GM12878 (cell line): ENCODE results near the gene REL. TPM values are rescaled to one million over a fixed set of nuclear protein-coding genes. Genes with fewer than 3 reads are reported as not detected.

Experiments used
- CEBPB ChIP-seq, 2 experiments: fragments of 150-350 bp in 1 of 2; IDR thresholded peaks; 2 replicates each; pipeline ENCODE4 v1.6.1; 2012 to 2014; ENCODE audit warnings: low read depth in 2 of 2, low read length in 2 of 2, borderline replicate concordance in 1 of 2, inconsistent platforms in 1 of 2
- CHD2 ChIP-seq: IDR thresholded peaks from 2 replicates; pipeline ENCODE4 v1.6.1; 2011; ENCODE audit warnings: low read depth, low read length, improper control_type of control experiment, borderline replicate concordance
- EGR1 ChIP-seq, 2 experiments: IDR thresholded peaks; 1 replicate in 1 of 2; 2 replicates in 1 of 2; pipeline ENCODE4 v1.6.1; 2011 to 2012; ENCODE audit warnings: low read depth in 2 of 2, low read length in 2 of 2, borderline replicate concordance in 1 of 2, mild to moderate bottlenecking in 1 of 2, moderate library complexity in 1 of 2
- EP300 ChIP-seq, 2 experiments: fragments of 150-350 bp in 1 of 2; IDR thresholded peaks; 2 replicates each; pipeline ENCODE4 v1.6.1; 2011 to 2012; ENCODE audit warnings: low read depth in 2 of 2, low read length in 2 of 2, borderline replicate concordance in 1 of 2, improper control_type of control experiment in 1 of 2, inconsistent platforms in 1 of 2; ENCODE audit not compliant: control insufficient read depth in 1 of 2
- ETV6 ChIP-seq, 2 experiments: fragments of 450-650 bp in 1 of 2; IDR thresholded peaks in 1 of 2; conservative IDR thresholded peaks in 1 of 2; 2 replicates each; pipeline ENCODE4 v1.6.1; 2014; ENCODE audit warnings: antibody characterized with exemption in 1 of 2, borderline replicate concordance in 1 of 2, low read depth in 1 of 2, mild to moderate bottlenecking in 1 of 2, moderate library complexity in 1 of 2
- GATAD2B ChIP-seq: fragments of 450-650 bp; conservative IDR thresholded peaks from 2 replicates; pipeline ENCODE4 v1.6.1; 2017; ENCODE audit warnings: low read depth, mild to moderate bottlenecking, moderate library complexity
- HDGF ChIP-seq: fragments of 450-650 bp; IDR thresholded peaks from 2 replicates; pipeline ENCODE4 v1.6.1; 2016; ENCODE audit warnings: antibody characterized with exemption
- NFIC ChIP-seq: IDR thresholded peaks from 2 replicates; pipeline ENCODE4 v1.6.1; 2012; ENCODE audit warnings: low read depth, mild to moderate bottlenecking, inconsistent platforms, low read length, moderate library complexity
- POU2F2 ChIP-seq: IDR thresholded peaks from 3 replicates; pipeline ENCODE4 v1.6.1; 2011; ENCODE audit warnings: low read depth, mild to moderate bottlenecking, low read length, borderline replicate concordance
- SIX5 ChIP-seq: IDR thresholded peaks from 2 replicates; pipeline ENCODE4 v1.6.1; 2011; ENCODE audit warnings: mild to moderate bottlenecking, low read depth, low read length, moderate library complexity; ENCODE audit not compliant: severe bottlenecking
- SMARCA5 ChIP-seq: fragments of 450-650 bp; IDR thresholded peaks from 2 replicates; pipeline ENCODE4 v1.6.1; 2017; ENCODE audit warnings: mild to moderate bottlenecking
- TARDBP ChIP-seq: IDR thresholded peaks from 2 replicates; pipeline ENCODE4 v1.6.1; 2016; ENCODE audit warnings: borderline replicate concordance
- TBL1XR1 ChIP-seq: IDR thresholded peaks from 2 replicates; pipeline ENCODE4 v1.6.1; 2012; ENCODE audit warnings: low read depth, low read length, improper control_type of control experiment
- polyA plus RNA-seq, 11 experiments: library from polyadenylated mRNA; depleted of rRNA in 4 of 11; unstranded in 6 of 11; stranded (reverse) in 5 of 11; fragments of >200 nt; fragmentation: Nextera tagmentation in 4 of 11; fragmentation: Illumina TruSeq in 1 of 11; extraction: Ambion mirVana in 4 of 11; extraction: Trizol in 1 of 11; gene quantifications; 1 replicate in 1 of 11; 2 replicates in 10 of 11; pipeline versions ENCODE4 v1.2.1 to v1.2.3, GENCODE V29; 2011 to 2016; ENCODE audit warnings: inconsistent platforms in 2 of 11, missing spikeins in 2 of 11, low read depth in 1 of 11
- total RNA-seq, 4 experiments: library from RNA; depleted of rRNA in 3 of 4; stranded (reverse); fragments of >200 nt in 3 of 4; fragmentation: Illumina TruSeq in 1 of 4; extraction: Trizol in 1 of 4; gene quantifications; 2 replicates each; pipeline versions ENCODE4 v1.2.1 to v1.2.3, GENCODE V29; 2013 to 2021
- TF ChIP-seq, protein P1 (sequence below): fragments of 450-650 bp; IDR thresholded peaks from 2 replicates; pipeline ENCODE4 v1.6.1; 2018; ENCODE audit warnings: mild to moderate bottlenecking, low read depth, moderate library complexity; ENCODE audit not compliant: partially characterized antibody
- TF ChIP-seq, protein P2 (sequence below): IDR thresholded peaks from 2 replicates; pipeline ENCODE4 v1.6.1; 2012; ENCODE audit warnings: improper control_type of control experiment, low read depth, low read length; ENCODE audit not compliant: insufficient replicate concordance
- TF ChIP-seq, protein P3 (sequence below), 3 experiments: IDR thresholded peaks in 2 of 3; conservative IDR thresholded peaks in 1 of 3; 2 replicates each; pipeline ENCODE4 v1.5.1; 2011; ENCODE audit warnings: low read depth in 3 of 3, low read length in 3 of 3, mild to moderate bottlenecking in 3 of 3, control low read depth in 2 of 3, moderate library complexity in 2 of 3, inconsistent platforms in 1 of 3, mixed read lengths in 1 of 3; ENCODE audit not compliant: control insufficient read depth in 2 of 3, insufficient read depth in 1 of 3; ENCODE audit errors: extremely low read depth in 1 of 3
- TF ChIP-seq, protein P4 (sequence below): fragments of 450-650 bp; IDR thresholded peaks from 2 replicates; pipeline ENCODE4 v1.6.1; 2014; ENCODE audit warnings: mild to moderate bottlenecking

Gene REL
- total and polyA plus RNA-seq, 10 of the 15 experiments (the other 5 are each of a cell fraction or from before 2014, with no cell fraction given), result 6.3 to 52.4 (median 26.6) TPM

DNA sequence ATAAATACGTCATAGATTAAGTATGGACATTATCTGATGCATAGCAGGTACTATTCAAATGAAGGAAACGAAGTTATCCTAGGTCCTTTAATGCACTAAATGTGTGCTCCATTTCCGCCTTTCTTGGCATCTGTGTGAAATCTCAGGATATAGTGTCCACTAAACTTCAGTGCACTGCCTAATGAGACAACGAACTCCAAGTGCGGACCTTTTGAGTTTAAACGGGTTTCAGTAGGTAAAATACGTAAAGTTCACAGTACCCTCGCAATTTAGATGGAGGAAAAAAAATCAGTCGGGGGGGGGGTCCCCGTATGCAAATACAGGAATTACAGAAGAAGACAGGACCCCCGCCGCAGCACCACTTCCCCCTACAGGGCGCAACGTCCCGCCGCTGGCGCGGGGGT lies 729 bp upstream of the REL start (continued):
- TF ChIP-seq, protein P1, sequence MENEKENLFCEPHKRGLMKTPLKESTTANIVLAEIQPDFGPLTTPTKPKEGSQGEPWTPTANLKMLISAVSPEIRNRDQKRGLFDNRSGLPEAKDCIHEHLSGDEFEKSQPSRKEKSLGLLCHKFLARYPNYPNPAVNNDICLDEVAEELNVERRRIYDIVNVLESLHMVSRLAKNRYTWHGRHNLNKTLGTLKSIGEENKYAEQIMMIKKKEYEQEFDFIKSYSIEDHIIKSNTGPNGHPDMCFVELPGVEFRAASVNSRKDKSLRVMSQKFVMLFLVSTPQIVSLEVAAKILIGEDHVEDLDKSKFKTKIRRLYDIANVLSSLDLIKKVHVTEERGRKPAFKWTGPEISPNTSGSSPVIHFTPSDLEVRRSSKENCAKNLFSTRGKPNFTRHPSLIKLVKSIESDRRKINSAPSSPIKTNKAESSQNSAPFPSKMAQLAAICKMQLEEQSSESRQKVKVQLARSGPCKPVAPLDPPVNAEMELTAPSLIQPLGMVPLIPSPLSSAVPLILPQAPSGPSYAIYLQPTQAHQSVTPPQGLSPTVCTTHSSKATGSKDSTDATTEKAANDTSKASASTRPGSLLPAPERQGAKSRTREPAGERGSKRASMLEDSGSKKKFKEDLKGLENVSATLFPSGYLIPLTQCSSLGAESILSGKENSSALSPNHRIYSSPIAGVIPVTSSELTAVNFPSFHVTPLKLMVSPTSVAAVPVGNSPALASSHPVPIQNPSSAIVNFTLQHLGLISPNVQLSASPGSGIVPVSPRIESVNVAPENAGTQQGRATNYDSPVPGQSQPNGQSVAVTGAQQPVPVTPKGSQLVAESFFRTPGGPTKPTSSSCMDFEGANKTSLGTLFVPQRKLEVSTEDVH, result peak; percentile 38
- peak; percentile 21; the same call in 1 of the 2 replicates for TF ChIP-seq SMARCA5
- no peak for TF ChIP-seq CEBPB (IDR thresholded peaks at IDR 0.05; ENCODE audit: borderline replicate concordance in 1 of 2, low read depth in 2 of 2, low read length in 2 of 2)
- TF ChIP-seq, protein P2, sequence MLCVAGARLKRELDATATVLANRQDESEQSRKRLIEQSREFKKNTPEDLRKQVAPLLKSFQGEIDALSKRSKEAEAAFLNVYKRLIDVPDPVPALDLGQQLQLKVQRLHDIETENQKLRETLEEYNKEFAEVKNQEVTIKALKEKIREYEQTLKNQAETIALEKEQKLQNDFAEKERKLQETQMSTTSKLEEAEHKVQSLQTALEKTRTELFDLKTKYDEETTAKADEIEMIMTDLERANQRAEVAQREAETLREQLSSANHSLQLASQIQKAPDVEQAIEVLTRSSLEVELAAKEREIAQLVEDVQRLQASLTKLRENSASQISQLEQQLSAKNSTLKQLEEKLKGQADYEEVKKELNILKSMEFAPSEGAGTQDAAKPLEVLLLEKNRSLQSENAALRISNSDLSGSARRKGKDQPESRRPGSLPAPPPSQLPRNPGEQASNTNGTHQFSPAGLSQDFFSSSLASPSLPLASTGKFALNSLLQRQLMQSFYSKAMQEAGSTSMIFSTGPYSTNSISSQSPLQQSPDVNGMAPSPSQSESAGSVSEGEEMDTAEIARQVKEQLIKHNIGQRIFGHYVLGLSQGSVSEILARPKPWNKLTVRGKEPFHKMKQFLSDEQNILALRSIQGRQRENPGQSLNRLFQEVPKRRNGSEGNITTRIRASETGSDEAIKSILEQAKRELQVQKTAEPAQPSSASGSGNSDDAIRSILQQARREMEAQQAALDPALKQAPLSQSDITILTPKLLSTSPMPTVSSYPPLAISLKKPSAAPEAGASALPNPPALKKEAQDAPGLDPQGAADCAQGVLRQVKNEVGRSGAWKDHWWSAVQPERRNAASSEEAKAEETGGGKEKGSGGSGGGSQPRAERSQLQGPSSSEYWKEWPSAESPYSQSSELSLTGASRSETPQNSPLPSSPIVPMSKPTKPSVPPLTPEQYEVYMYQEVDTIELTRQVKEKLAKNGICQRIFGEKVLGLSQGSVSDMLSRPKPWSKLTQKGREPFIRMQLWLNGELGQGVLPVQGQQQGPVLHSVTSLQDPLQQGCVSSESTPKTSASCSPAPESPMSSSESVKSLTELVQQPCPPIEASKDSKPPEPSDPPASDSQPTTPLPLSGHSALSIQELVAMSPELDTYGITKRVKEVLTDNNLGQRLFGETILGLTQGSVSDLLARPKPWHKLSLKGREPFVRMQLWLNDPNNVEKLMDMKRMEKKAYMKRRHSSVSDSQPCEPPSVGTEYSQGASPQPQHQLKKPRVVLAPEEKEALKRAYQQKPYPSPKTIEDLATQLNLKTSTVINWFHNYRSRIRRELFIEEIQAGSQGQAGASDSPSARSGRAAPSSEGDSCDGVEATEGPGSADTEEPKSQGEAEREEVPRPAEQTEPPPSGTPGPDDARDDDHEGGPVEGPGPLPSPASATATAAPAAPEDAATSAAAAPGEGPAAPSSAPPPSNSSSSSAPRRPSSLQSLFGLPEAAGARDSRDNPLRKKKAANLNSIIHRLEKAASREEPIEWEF, result peak; percentile 9
- TF ChIP-seq CHD2, result 0 out of 2 replicates have a peak, but pooled peaks have one; percentile 18
- peak; percentile 75 for TF ChIP-seq GATAD2B
- peak in 1 of 2 experiments; percentile 99; a peak in 2 of 3 replicates for TF ChIP-seq EGR1 (IDR thresholded peaks at IDR 0.05; ENCODE audit: borderline replicate concordance in 1 of 2, low read depth in 2 of 2, low read length in 2 of 2)
- TF ChIP-seq SIX5, result no peak
- peak; percentile 88; the same call in 1 of the 2 replicates for TF ChIP-seq TBL1XR1
- TF ChIP-seq, protein P3, sequence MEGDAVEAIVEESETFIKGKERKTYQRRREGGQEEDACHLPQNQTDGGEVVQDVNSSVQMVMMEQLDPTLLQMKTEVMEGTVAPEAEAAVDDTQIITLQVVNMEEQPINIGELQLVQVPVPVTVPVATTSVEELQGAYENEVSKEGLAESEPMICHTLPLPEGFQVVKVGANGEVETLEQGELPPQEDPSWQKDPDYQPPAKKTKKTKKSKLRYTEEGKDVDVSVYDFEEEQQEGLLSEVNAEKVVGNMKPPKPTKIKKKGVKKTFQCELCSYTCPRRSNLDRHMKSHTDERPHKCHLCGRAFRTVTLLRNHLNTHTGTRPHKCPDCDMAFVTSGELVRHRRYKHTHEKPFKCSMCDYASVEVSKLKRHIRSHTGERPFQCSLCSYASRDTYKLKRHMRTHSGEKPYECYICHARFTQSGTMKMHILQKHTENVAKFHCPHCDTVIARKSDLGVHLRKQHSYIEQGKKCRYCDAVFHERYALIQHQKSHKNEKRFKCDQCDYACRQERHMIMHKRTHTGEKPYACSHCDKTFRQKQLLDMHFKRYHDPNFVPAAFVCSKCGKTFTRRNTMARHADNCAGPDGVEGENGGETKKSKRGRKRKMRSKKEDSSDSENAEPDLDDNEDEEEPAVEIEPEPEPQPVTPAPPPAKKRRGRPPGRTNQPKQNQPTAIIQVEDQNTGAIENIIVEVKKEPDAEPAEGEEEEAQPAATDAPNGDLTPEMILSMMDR (IDR thresholded peaks at IDR 0.05 in 2 of 3, conservative IDR thresholded peaks at IDR 0.05 in 1 of 3; ENCODE audit: control insufficient read depth in 2 of 3, extremely low read depth in 1 of 3, insufficient read depth in 1 of 3, low read depth in 3 of 3, low read length in 3 of 3), result peak in 1 of 3 experiments; percentile 30; a peak in 2 of 6 replicates
- TF ChIP-seq TARDBP, result no peak
- TF ChIP-seq EP300 (IDR thresholded peaks at IDR 0.05; ENCODE audit: borderline replicate concordance in 1 of 2, control insufficient read depth in 1 of 2, low read depth in 2 of 2, low read length in 2 of 2), result peak in 1 of 2 experiments; percentile 76; a peak in 1 of 4 replicates
- TF ChIP-seq NFIC, result peak; percentile 59; the same call in 1 of the 2 replicates
- peak; percentile 99 for TF ChIP-seq POU2F2
- peak in 1 of 2 experiments; percentile 53; a peak in 1 of 4 replicates for TF ChIP-seq ETV6 (conservative IDR thresholded peaks at IDR 0.05 in 1 of 2, IDR thresholded peaks at IDR 0.05 in 1 of 2; ENCODE audit: borderline replicate concordance in 1 of 2, low read depth in 1 of 2)
- TF ChIP-seq HDGF, result 0 out of 2 replicates have a peak, but pooled peaks have one; percentile 10
- TF ChIP-seq, protein P4, sequence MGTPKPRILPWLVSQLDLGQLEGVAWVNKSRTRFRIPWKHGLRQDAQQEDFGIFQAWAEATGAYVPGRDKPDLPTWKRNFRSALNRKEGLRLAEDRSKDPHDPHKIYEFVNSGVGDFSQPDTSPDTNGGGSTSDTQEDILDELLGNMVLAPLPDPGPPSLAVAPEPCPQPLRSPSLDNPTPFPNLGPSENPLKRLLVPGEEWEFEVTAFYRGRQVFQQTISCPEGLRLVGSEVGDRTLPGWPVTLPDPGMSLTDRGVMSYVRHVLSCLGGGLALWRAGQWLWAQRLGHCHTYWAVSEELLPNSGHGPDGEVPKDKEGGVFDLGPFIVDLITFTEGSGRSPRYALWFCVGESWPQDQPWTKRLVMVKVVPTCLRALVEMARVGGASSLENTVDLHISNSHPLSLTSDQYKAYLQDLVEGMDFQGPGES, result no peak
